Measurements from ENCODE around the gene PPP1R2C.

PPP1R2C gene

DNA sequence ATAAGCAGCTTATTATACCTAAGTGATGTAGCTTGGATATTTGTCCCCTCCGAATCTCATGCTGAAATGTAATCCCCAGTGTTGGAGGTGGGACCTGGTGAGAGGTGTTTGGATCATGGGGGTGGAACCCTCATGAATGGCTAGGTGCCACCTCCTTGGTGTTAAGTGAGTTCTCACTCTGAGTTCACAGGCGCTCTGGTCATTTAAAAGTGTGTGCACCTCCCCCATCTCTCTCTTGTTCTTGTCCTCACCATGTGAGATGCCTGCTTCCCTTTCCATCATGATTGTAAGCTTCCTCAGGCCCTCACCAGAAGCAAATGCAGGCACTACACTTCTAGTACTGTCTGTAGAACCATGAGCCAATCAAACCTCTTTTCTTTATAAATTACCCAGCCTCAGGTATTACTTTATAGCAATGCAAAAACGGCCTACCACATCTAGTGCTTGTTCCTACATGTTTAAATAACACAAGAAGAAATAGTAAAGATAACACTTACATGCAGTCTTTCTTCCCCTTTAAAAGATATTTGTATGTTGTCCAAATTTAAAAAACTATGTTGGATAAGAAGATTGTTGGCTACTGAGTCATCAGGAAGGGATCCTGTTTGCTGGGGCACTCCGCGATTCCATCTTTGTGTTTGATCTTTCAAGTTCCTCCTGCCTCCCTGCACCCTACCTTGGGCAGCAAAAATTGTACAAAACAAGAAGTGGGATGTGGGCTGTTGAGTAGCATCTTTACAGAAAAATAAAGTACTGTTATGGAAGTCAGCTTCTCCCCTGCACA is 29.7 kb downstream of the PPP1R2C start:
- no peak for DNase-seq (ENCODE audit: low read depth)

DNA sequence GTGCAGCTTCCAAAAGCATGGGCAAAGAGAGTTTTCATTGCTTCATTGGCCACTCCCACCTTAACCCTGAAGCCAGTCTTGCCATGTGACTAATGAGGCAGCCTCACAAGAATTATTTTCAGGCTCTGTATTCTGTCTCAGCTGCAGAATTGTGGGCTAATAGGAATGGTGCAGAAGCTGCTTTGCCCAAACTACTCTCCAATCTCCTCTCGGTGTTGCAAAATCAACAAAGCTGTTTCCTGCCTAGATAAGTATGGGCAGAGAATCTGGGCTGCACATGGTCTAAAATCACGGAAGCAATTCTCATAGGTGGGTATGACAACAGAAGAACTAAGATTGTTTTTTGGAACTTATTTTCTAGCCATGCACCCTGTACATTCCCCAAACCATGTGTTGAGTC is 31.4 kb downstream of the PPP1R2C start:
- no peak for DNase-seq (ENCODE audit: low read depth)

DNA sequence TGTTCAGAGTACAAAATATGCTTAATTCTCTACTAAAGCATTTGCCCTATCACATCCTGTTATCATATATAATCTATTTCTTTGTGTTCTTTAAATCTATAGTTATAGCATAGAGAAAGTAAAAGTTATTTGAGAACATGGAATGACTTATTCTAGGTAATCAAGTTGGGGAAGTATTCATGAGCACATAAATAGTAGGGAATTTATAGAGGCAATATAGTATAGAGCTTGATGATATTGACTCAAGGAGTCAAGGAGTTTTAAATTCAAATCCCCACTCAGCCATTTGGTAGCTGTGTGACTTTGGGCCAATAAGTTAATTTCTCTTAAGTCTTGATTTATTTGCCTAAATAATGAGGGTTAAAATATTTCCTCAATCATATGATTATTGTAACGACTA is 37.5 kb downstream of the PPP1R2C start:
- DNase-seq (ENCODE audit: low read depth): no peak

DNA sequence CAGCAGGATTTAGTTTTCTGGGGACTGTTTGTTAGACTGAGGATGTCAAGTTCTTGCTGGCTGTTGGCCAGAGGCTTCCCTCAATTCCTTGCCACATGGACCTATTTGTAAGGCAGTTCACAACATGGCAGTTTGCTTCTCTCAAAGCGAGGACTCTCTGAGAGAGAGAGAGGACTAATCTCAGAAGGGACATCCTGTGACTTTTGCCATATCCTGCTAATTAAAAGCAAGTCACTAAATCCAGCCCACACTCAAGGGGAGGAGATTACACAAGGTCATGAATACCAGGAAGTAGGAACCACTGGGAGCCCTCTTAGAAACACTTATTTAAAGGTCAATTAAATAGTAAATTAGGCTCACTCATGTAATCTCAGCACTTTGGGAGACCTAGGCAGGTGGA is 38.2 kb downstream of the PPP1R2C start:
- DNase-seq (ENCODE audit: low read depth): no peak

DNA sequence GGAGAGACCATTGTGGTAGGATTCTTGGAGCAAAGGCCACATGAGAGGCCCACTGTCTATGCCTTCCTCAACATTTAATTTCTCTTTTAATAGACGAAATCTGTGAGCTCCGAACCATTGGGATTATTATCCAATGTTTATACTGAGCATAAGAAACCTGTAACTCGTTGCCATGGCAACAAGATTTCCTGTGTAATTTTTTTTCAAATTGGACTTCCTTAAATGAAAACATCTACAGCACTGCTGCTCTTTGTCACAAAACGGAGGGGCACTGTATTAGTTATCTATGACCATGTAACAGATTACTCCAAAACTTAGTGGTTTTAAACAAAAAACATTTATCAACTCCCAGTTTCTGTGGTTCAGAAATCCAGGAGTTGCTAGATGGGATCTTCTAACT is 38.7 kb downstream of the PPP1R2C start:
- DNase-seq (ENCODE audit: low read depth): no peak

DNA sequence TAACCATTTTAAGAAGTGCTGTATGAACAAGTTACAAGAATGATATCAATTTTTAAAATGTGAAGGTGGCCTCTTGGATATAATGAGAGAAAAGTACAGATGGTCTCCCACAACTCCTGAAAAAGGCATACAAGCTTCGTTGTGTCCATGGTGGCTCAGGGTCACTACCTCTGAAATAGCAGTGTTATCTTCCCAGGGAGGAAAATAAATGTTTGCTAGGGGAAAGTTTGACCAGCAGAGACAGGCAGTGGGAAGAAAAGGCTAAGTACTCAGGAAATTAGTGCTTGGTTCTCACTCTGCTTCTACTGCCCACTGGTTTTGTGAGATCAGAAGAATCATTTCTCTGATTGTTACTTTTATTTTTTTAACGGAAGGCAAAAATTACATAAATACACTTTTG is 39.4 kb downstream of the PPP1R2C start:
- DNase-seq (ENCODE audit: low read depth): no peak

DNA sequence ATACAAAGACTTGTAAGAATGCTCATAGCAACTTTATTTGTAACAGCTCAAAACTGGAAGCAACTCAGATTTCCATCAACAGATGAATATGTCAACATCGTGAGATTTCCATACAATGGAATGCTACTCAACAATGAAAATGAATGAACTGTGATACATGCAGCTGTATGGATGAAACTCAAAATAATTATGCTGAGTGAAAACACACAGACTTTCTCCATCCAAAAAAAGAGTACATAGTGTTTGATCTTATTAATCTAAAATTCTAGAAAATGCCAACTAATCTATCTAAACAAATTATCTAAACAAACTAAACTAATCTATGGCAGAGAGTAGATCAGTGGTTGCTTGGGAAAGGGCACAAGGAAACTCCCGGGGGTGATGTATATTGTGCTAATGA is 42.7 kb downstream of the PPP1R2C start:
- no peak for DNase-seq (ENCODE audit: low read depth)

DNA sequence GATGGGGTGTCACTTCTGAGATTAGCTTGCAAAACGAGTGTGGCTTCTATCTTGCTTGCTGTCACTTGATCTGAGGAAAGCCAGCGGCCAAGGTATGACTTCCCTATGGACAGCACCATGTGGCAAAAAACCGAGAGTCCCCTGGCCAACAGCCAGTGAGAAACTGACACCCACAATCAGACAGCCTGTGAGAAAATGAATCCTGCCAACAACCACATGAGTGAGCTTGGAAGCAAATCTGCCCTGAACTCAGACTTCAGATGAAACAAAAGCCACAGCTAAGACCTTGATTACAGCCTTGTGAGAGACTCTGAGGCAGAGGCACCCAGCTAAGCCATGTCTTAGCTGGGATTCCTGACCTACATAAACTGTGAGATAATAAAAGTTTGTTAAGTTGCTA is 45.5 kb downstream of the PPP1R2C start:
- no peak for DNase-seq (ENCODE audit: low read depth)

Measured in stimulated activated CD8-positive, alpha-beta memory T cell treated with anti-CD3 and anti-CD28 coated beads, Interleukin-15, amount 100 ng/mL, for 24 hours (primary cell).